GM12878 (cell line): ENCODE results near the gene UGT1A7. TPM values are rescaled to one million over a fixed set of nuclear protein-coding genes. Genes with fewer than 3 reads are reported as not detected.

Experiments used
- ATAC-seq: fragments of 200-7000 bp; cut with Tn5 transposase; 3 replicates; pipeline ENCODE4 v1.9.1; 2020; ENCODE audit warnings: mild to moderate bottlenecking, moderate library complexity
- BruUV-seq: library from RNA; stranded (reverse); fragments of 400-500 nt; replicated peaks from 2 replicates; lab custom pipeline; 2021; lab: Mats Ljungman, UMichigan
- CTCF ChIA-PET: fragments of 300-600 bp; sonication (Branson Sonifier 250); formaldehyde crosslinking; extraction: SDS; loops from one replicate; lab custom pipeline; 2021; ENCODE audit warnings: inconsistent platforms; lab: Yijun Ruan, JAX
- POLR2A ChIA-PET: fragments of 350-600 bp; formaldehyde crosslinking; extraction: SDS; loops from one replicate; lab custom pipeline; 2021; ENCODE audit warnings: inconsistent platforms; lab: Charles Lee
- RAD21 ChIA-PET: fragments of 300-600 bp; sonication (Branson Sonifier 250); formaldehyde crosslinking; loops from one replicate; lab custom pipeline; 2023; ENCODE audit warnings: antibody characterized with exemption; ENCODE audit not compliant: unreplicated experiment; lab: Charles Lee
- SMC1A ChIA-PET: fragments of 300-600 bp; sonication (Branson Sonifier 250); formaldehyde crosslinking; loops from one replicate; lab custom pipeline; 2023; ENCODE audit not compliant: unreplicated experiment, uncharacterized antibody; lab: Charles Lee
- DNase-seq: peaks from one replicate; pipeline ENCODE4 v3.0.0-alpha.2; 2011; ENCODE audit warnings: low read depth, low spot score
- FAIRE-seq: peaks from 3 replicates; lab custom pipeline; 2011; peaks lifted over from hg19 to GRCh38; lab: Jason Lieb, UNC
- H2AFZ ChIP-seq: 2 replicates; pipeline ENCODE4 v1.6.0; 2011; ENCODE audit warnings: low read depth, low read length, control low read depth; ENCODE audit not compliant: control insufficient read depth
- H3K27ac ChIP-seq: 2 replicates; pipeline ENCODE4 v1.5.1; 2011; ENCODE audit warnings: control low read depth; ENCODE audit not compliant: control insufficient read depth, insufficient read depth
- H3K27me3 ChIP-seq, 2 experiments: replicated peaks in 1 of 2; 2 replicates each; pipeline versions ENCODE4 v1.6.0 to v1.6.1; 2011; ENCODE audit warnings: low read length in 1 of 2; ENCODE audit not compliant: control insufficient read depth in 2 of 2, insufficient read depth in 2 of 2
- H3K36me3 ChIP-seq, 2 experiments: 2 replicates each; pipeline ENCODE4 v1.5.1; 2011; ENCODE audit warnings: low read length in 1 of 2; ENCODE audit not compliant: control insufficient read depth in 2 of 2, insufficient read depth in 2 of 2
- H3K4me1 ChIP-seq: 2 replicates; pipeline ENCODE4 v1.6.1; 2011; ENCODE audit warnings: mild to moderate bottlenecking, low read length, moderate library complexity, mixed read lengths; ENCODE audit not compliant: control insufficient read depth, insufficient read depth
- H3K4me2 ChIP-seq: 2 replicates; pipeline ENCODE4 v1.6.0; 2011; ENCODE audit warnings: control low read depth; ENCODE audit not compliant: control insufficient read depth, insufficient read depth
- H3K4me3 ChIP-seq: fragments of 200-600 bp; sonication (generic); 2 replicates; pipeline ENCODE4 v1.5.1; 2016
- H3K79me2 ChIP-seq: 2 replicates; pipeline ENCODE4 v1.6.0; 2011; ENCODE audit warnings: low read length; ENCODE audit not compliant: control insufficient read depth, insufficient read depth
- H3K9ac ChIP-seq: 2 replicates; pipeline ENCODE4 v1.8.0; 2011; ENCODE audit warnings: low read length, control low read depth, mixed read lengths; ENCODE audit not compliant: control insufficient read depth, insufficient read depth
- H3K9me3 ChIP-seq: replicated peaks from 3 replicates; pipeline ENCODE4 v1.5.1; 2011; ENCODE audit warnings: mild to moderate bottlenecking, low read length; ENCODE audit not compliant: control insufficient read depth, insufficient read depth
- H4K20me1 ChIP-seq: 2 replicates; pipeline ENCODE4 v1.6.0; 2011; ENCODE audit not compliant: control insufficient read depth, insufficient read depth
- ATF2 ChIP-seq: IDR thresholded peaks from 2 replicates; pipeline ENCODE4 v1.6.1; 2012; ENCODE audit warnings: low read length, inconsistent platforms
- CREB1 ChIP-seq: IDR thresholded peaks from 2 replicates; pipeline ENCODE4 v1.6.1; 2012; ENCODE audit warnings: low read depth, mild to moderate bottlenecking, inconsistent platforms
- EGR1 ChIP-seq, 2 experiments: IDR thresholded peaks; 1 replicate in 1 of 2; 2 replicates in 1 of 2; pipeline ENCODE4 v1.6.1; 2011 to 2012; ENCODE audit warnings: low read depth in 2 of 2, low read length in 2 of 2, borderline replicate concordance in 1 of 2, mild to moderate bottlenecking in 1 of 2, moderate library complexity in 1 of 2
- EZH2 ChIP-seq: IDR thresholded peaks from 2 replicates; pipeline ENCODE4 v1.6.1; 2012; ENCODE audit warnings: low read depth, mild to moderate bottlenecking, control low read depth, inconsistent platforms, low read length, borderline replicate concordance; ENCODE audit not compliant: control insufficient read depth
- HCFC1 ChIP-seq: fragments of 150-350 bp; IDR thresholded peaks from 2 replicates; pipeline ENCODE4 v1.6.1; 2014; ENCODE audit warnings: low read length
- IKZF2 ChIP-seq, 2 experiments: fragments of 450-650 bp; IDR thresholded peaks; 2 replicates each; pipeline ENCODE4 v1.6.1; 2017; ENCODE audit warnings: mild to moderate bottlenecking in 2 of 2, moderate library complexity in 2 of 2
- LARP7 ChIP-seq: fragments of 450-650 bp; IDR thresholded peaks from 2 replicates; pipeline ENCODE4 v1.6.1; 2017; ENCODE audit warnings: mild to moderate bottlenecking
- PBX3 ChIP-seq: IDR thresholded peaks from 2 replicates; pipeline ENCODE4 v1.6.1; 2011; ENCODE audit warnings: mild to moderate bottlenecking, low read depth, low read length, moderate library complexity; ENCODE audit not compliant: insufficient replicate concordance
- POLR2AphosphoS5 ChIP-seq: IDR thresholded peaks from 2 replicates; pipeline ENCODE4 v1.6.1; 2011; ENCODE audit warnings: mild to moderate bottlenecking, low read length, inconsistent platforms
- POU2F2 ChIP-seq: IDR thresholded peaks from 3 replicates; pipeline ENCODE4 v1.6.1; 2011; ENCODE audit warnings: low read depth, mild to moderate bottlenecking, low read length, borderline replicate concordance
- RBBP5 ChIP-seq: fragments of 200-600 bp; sonication (generic); conservative IDR thresholded peaks from 2 replicates; pipeline ENCODE4 v1.6.1; 2016
- SREBF1 ChIP-seq: IDR thresholded peaks from 2 replicates; pipeline ENCODE4 v1.6.1; 2012; ENCODE audit warnings: mild to moderate bottlenecking, low read length
- WGBS: methylation state at CpG from one replicate; pipeline ENCODE4 v1.1.6; 2016; ENCODE audit warnings: low lambda C conversion rate; ENCODE audit not compliant: insufficient replicate concordance, insufficient coverage; ENCODE audit errors: missing lambda C conversion rate; 5-methylcytosine and 5-hydroxymethylcytosine counted together
- in situ Hi-C: fragments of 300-500 bp; cut with MboI; formaldehyde crosslinking; loops from 9 replicates; pipeline ENCODE4 v1.14.3; 2018; ENCODE audit warnings: mixed read lengths
- intact Hi-C: fragments of 100-400 bp; cut with micrococcal nuclease; formaldehyde crosslinking; loops from one replicate; pipeline ENCODE4 v1.14.2; 2022; ENCODE audit not compliant: unreplicated experiment
- polyA plus RNA-seq, 11 experiments: library from polyadenylated mRNA; depleted of rRNA in 4 of 11; unstranded in 6 of 11; stranded (reverse) in 5 of 11; fragments of >200 nt; fragmentation: Nextera tagmentation in 4 of 11; fragmentation: Illumina TruSeq in 1 of 11; extraction: Ambion mirVana in 4 of 11; extraction: Trizol in 1 of 11; gene quantifications; 1 replicate in 1 of 11; 2 replicates in 10 of 11; pipeline versions ENCODE4 v1.2.1 to v1.2.3, GENCODE V29; 2011 to 2016; ENCODE audit warnings: inconsistent platforms in 2 of 11, missing spikeins in 2 of 11, low read depth in 1 of 11
- total RNA-seq, 4 experiments: library from RNA; depleted of rRNA in 3 of 4; stranded (reverse); fragments of >200 nt in 3 of 4; fragmentation: Illumina TruSeq in 1 of 4; extraction: Trizol in 1 of 4; gene quantifications; 2 replicates each; pipeline versions ENCODE4 v1.2.1 to v1.2.3, GENCODE V29; 2013 to 2021
- TF ChIP-seq, protein P1 (sequence below), 3 experiments: IDR thresholded peaks in 2 of 3; conservative IDR thresholded peaks in 1 of 3; 2 replicates each; pipeline ENCODE4 v1.5.1; 2011; ENCODE audit warnings: low read depth in 3 of 3, low read length in 3 of 3, mild to moderate bottlenecking in 3 of 3, control low read depth in 2 of 3, moderate library complexity in 2 of 3, inconsistent platforms in 1 of 3, mixed read lengths in 1 of 3; ENCODE audit not compliant: control insufficient read depth in 2 of 3, insufficient read depth in 1 of 3; ENCODE audit errors: extremely low read depth in 1 of 3
- TF ChIP-seq, protein P2 (sequence below): fragments of 450-650 bp; IDR thresholded peaks from 2 replicates; pipeline ENCODE4 v1.6.1; 2017; ENCODE audit warnings: antibody characterized with exemption, mild to moderate bottlenecking, moderate library complexity

UGT1A7 gene
- total and polyA plus RNA-seq, 10 of the 15 experiments (the other 5 are each of a cell fraction or from before 2014, with no cell fraction given): not detected

DNA sequence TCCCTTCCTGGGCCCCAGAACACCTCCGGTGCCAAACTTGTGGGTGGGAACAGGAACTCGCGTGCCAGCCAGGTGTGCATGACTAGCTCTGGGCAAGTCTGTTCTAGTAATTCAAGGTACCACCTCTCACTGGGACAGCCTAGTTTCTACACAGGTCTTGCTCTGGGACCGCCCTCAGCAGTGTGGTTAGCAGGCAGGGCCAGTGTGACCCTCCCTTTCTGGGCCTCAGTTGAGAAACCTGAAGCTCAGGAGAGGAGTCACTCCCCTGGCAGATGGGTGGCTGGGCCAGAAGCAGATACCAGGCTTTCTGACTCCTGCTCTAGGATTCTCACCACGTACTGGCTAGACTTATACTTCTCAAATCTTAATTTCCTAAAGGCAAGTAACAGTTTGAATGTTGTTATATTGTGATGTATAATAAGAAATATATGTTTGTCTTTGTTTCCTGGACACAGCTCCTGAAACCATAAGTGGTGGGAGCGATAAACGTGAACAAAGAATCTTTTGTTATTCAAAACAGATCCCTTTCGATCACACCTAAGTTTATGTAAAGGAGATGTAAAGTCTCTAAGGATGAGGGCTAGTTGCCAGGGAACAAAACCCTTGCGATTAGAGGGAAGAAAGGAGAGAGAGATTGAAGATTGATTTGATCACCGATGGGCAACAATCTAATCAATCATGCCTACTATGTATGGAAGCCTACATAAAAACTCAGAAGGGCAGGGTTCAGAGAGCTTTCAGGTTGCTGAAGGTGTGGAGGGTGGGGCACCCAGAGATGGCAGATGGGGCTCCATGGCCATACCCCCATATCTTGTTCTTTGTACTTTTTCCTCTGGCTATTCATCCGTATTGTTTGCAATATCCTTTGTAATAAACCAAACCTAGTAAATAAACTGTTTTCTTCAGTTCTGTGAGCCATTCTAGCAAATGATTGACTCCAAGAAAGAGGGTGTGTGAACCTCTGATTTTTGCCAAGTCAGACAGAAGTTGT lies 10.0 kb downstream of the UGT1A7 start (continued):
- no peak for TF ChIP-seq HCFC1
- TF ChIP-seq CREB1: no peak

DNA sequence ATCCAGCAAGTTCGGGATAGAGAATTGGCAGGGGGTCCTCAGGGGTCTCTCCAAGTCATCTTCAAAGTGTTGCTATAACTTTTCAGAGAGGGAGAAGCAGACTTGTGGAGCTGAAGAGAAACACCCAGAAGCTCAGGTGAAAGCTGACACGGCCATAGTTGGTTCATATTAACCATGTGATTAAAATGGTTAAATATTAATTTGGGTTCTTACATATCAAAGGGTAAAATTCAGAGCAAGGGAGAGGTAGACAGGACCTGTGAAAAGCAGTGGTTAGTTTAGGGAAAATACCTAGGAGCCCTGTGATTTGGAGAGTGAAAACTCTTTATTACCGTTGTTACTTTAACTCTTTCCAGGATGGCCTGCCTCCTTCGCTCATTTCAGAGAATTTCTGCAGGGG lies 10.9 kb downstream of the UGT1A7 start, which contains the start of gene UGT1A6:
Gene UGT1A6, plus strand, starts transcription at position 243 of the 400 bp plus-strand sequence. Its CDS starts 115 bp downstream, at position 358.
- POLR2A ChIA-PET: no interaction called here
- RAD21 ChIA-PET: no interaction called here
- no peaks in the 10 kb centered on the region for H3K9me3 ChIP-seq
- no peak within 1 kb of the TSS for H2AFZ ChIP-seq
- CTCF ChIA-PET: interaction anchor here (0.8 kb wide), 1 partner anchor 18 kb away, joined by 3 read pairs; no protein-coding TSS in a partner anchor
- no peak for ATAC-seq
- SMC1A ChIA-PET: no interaction called here
- in situ Hi-C loops (no loop called here), intact Hi-C loops (no loop called here)
- H3K4me1 ChIP-seq: no peaks in the 10 kb centered on the region
- no TSS peak for BruUV-seq
- no peak for DNase-seq
- no peak within 1 kb of the TSS for H3K4me3 ChIP-seq
- 23% methylated on average over 4 of the region's 4 CpGs for WGBS
- no peak within 1 kb of the TSS for H3K4me2 ChIP-seq
- H3K79me2 ChIP-seq: no peaks in the 10 kb centered on the region
- H3K9ac ChIP-seq: no peak within 1 kb of the TSS
- no peaks in the 10 kb centered on the region for H4K20me1 ChIP-seq
- no peak for FAIRE-seq
- no peaks in the 10 kb centered on the region for H3K36me3 ChIP-seq
- 0 out of 4 replicates have a peak, but pooled peaks cover 0 to 3% of the 10 kb centered on the region in 2 experiments for H3K27me3 ChIP-seq
- no peak within 1 kb of the TSS for H3K27ac ChIP-seq
- TF ChIP-seq RBBP5 (no peak), LARP7 (no peak), EGR1 (IDR thresholded peaks at IDR 0.05; ENCODE audit: borderline replicate concordance in 1 of 2, low read depth in 2 of 2, low read length in 2 of 2) (no peak), SREBF1 (no peak), POU2F2 (no peak), IKZF2 (IDR thresholded peaks at IDR 0.05) (no peak), ATF2 (no peak), EZH2 (no peak), PBX3 (no peak), POLR2AphosphoS5 (no peak)
- TF ChIP-seq, protein P1, sequence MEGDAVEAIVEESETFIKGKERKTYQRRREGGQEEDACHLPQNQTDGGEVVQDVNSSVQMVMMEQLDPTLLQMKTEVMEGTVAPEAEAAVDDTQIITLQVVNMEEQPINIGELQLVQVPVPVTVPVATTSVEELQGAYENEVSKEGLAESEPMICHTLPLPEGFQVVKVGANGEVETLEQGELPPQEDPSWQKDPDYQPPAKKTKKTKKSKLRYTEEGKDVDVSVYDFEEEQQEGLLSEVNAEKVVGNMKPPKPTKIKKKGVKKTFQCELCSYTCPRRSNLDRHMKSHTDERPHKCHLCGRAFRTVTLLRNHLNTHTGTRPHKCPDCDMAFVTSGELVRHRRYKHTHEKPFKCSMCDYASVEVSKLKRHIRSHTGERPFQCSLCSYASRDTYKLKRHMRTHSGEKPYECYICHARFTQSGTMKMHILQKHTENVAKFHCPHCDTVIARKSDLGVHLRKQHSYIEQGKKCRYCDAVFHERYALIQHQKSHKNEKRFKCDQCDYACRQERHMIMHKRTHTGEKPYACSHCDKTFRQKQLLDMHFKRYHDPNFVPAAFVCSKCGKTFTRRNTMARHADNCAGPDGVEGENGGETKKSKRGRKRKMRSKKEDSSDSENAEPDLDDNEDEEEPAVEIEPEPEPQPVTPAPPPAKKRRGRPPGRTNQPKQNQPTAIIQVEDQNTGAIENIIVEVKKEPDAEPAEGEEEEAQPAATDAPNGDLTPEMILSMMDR (IDR thresholded peaks at IDR 0.05 in 2 of 3, conservative IDR thresholded peaks at IDR 0.05 in 1 of 3; ENCODE audit: control insufficient read depth in 2 of 3, extremely low read depth in 1 of 3, insufficient read depth in 1 of 3, low read depth in 3 of 3, low read length in 3 of 3): no peak
- TF ChIP-seq, protein P2, sequence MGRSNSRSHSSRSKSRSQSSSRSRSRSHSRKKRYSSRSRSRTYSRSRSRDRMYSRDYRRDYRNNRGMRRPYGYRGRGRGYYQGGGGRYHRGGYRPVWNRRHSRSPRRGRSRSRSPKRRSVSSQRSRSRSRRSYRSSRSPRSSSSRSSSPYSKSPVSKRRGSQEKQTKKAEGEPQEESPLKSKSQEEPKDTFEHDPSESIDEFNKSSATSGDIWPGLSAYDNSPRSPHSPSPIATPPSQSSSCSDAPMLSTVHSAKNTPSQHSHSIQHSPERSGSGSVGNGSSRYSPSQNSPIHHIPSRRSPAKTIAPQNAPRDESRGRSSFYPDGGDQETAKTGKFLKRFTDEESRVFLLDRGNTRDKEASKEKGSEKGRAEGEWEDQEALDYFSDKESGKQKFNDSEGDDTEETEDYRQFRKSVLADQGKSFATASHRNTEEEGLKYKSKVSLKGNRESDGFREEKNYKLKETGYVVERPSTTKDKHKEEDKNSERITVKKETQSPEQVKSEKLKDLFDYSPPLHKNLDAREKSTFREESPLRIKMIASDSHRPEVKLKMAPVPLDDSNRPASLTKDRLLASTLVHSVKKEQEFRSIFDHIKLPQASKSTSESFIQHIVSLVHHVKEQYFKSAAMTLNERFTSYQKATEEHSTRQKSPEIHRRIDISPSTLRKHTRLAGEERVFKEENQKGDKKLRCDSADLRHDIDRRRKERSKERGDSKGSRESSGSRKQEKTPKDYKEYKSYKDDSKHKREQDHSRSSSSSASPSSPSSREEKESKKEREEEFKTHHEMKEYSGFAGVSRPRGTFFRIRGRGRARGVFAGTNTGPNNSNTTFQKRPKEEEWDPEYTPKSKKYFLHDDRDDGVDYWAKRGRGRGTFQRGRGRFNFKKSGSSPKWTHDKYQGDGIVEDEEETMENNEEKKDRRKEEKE: no peak
